ENCODE measurements around the gene SRRD. TPM values are rescaled to one million over a fixed set of nuclear protein-coding genes. Genes with fewer than 3 reads are reported as not detected.

Gene SRRD
- total RNA-seq, 1 experiment from 2014 or later = 9.5 TPM

GRCh38 chr22:26450453-26451185, 33.1 kb upstream of the SRRD start:
- Histone ChIP-seq H2AFZ (no peak overlapping the region), H3F3A (ENCODE audit: insufficient read depth, low read depth) (no peaks in the 10 kb centered on the region), H3K79me2 (ENCODE audit: low read depth) (no peaks in the 10 kb centered on the region), H3K27me3 (ENCODE audit: insufficient read depth, low read depth) (no peaks in the 10 kb centered on the region), H3K4me3 (no peak overlapping the region), H3K4me2 (no peak overlapping the region), H3K27ac (no peak overlapping the region), H3K9me2 (ENCODE audit: insufficient read depth) (no peaks in the 10 kb centered on the region), H3K36me3 (ENCODE audit: low read depth) (no peaks in the 10 kb centered on the region), H3K9me3 (ENCODE audit: insufficient read depth, low read depth) (no peaks in the 10 kb centered on the region), H4K20me1 (ENCODE audit: insufficient read depth) (no peaks in the 10 kb centered on the region), H3K4me1 (replicated peaks; ENCODE audit: insufficient read depth) (no peaks in the 10 kb centered on the region)
- intact Hi-C loops (cut with micrococcal nuclease; ENCODE audit: unreplicated experiment) = no loop called here
- no TSS peak for BruUV-seq (replicated peaks)
- ChIA-PET CTCF (no interaction called here), POLR2A (ENCODE audit: unreplicated experiment) (no interaction called here)
- no peak for DNase-seq
- TF ChIP-seq CTCF (conservative IDR thresholded peaks at IDR 0.05) (no peak), EZH2 (IDR thresholded peaks at IDR 0.05; ENCODE audit: low read depth) (no peak)

GRCh38 chr22:26452236-26453016, 31.3 kb upstream of the SRRD start:
- Histone ChIP-seq H3K4me3 (no peak overlapping the region), H3K9me2 (ENCODE audit: insufficient read depth) (no peaks in the 10 kb centered on the region), H3K4me2 (no peak overlapping the region), H3K9me3 (ENCODE audit: insufficient read depth, low read depth) (no peaks in the 10 kb centered on the region), H3K36me3 (ENCODE audit: low read depth) (no peaks in the 10 kb centered on the region), H3K27ac (no peak overlapping the region), H3K79me2 (ENCODE audit: low read depth) (no peaks in the 10 kb centered on the region), H3F3A (ENCODE audit: insufficient read depth, low read depth) (no peaks in the 10 kb centered on the region), H3K4me1 (replicated peaks; ENCODE audit: insufficient read depth) (no peaks in the 10 kb centered on the region), H4K20me1 (ENCODE audit: insufficient read depth) (no peaks in the 10 kb centered on the region), H2AFZ (no peak overlapping the region), H3K27me3 (ENCODE audit: insufficient read depth, low read depth) (no peaks in the 10 kb centered on the region)
- no TSS peak for BruUV-seq (replicated peaks)
- ChIA-PET POLR2A (ENCODE audit: unreplicated experiment) (no interaction called here), CTCF (no interaction called here)
- TF ChIP-seq CTCF (conservative IDR thresholded peaks at IDR 0.05) = no peak
- TF ChIP-seq EZH2 (IDR thresholded peaks at IDR 0.05; ENCODE audit: low read depth) = no peak
- intact Hi-C loops (cut with micrococcal nuclease; ENCODE audit: unreplicated experiment) = no loop called here
- no peak for DNase-seq

- POLR2A ChIA-PET (ENCODE audit: unreplicated experiment) = no interaction called here
- no TSS peak for BruUV-seq (replicated peaks)
These were observed 30.5 kb upstream of the SRRD start for GRCh38 chr22:26453216-26453615.

More at GRCh38 chr22:26453216-26453615, 30.5 kb upstream of the SRRD start:
- no peak overlapping the region for H3K4me3 ChIP-seq
- DNase-seq = no peak
- no peak overlapping the region for H3K27ac ChIP-seq
- CTCF ChIA-PET = no interaction called here
- H3K4me2 ChIP-seq = no peak overlapping the region
- no peaks in the 10 kb centered on the region for H3K27me3 ChIP-seq (ENCODE audit: insufficient read depth, low read depth)
- H3K4me1 ChIP-seq (replicated peaks; ENCODE audit: insufficient read depth) = no peaks in the 10 kb centered on the region
- no peak overlapping the region for H2AFZ ChIP-seq
- TF ChIP-seq CTCF (conservative IDR thresholded peaks at IDR 0.05) (no peak), EZH2 (IDR thresholded peaks at IDR 0.05; ENCODE audit: low read depth) (no peak)
- no peaks in the 10 kb centered on the region for H3K9me3 ChIP-seq (ENCODE audit: insufficient read depth, low read depth)
- intact Hi-C loops (cut with micrococcal nuclease; ENCODE audit: unreplicated experiment) = no loop called here
- no peaks in the 10 kb centered on the region; the same call in 1 of the 2 replicates for H3K36me3 ChIP-seq (ENCODE audit: low read depth)
- H3K79me2 ChIP-seq (ENCODE audit: low read depth) = no peaks in the 10 kb centered on the region
- H3F3A ChIP-seq (ENCODE audit: insufficient read depth, low read depth) = no peaks in the 10 kb centered on the region
- H3K9me2 ChIP-seq (ENCODE audit: insufficient read depth) = no peaks in the 10 kb centered on the region
- H4K20me1 ChIP-seq (ENCODE audit: insufficient read depth) = no peaks in the 10 kb centered on the region
